Stimulated activated CD8-positive, alpha-beta memory T cell treated with anti-CD3 and anti-CD28 coated beads, Interleukin-15, amount 100 ng/mL, for 48 hours (primary cell): ENCODE measurements around the gene PRR14L.
A peak's percentile ranks its signal among the peaks of the same experiment; 100 is the strongest.
"Not testable (repeated sequence)": the region's sequence is repeated elsewhere in the genome, so short reads cannot be mapped to it uniquely, and the experiment has no call there.

Experiments
- DNase-seq, 2 donors: peaks; one replicate each; pipeline ENCODE4 v3.0.0-alpha.2; 2020; ENCODE audit warnings: low read depth in 2 of 2

PRR14L gene

GRCh38 chr22:31681349-31682345, 68.3 kb downstream of the PRR14L start:
- DNase-seq: no peak

GRCh38 chr22:31680861-31681341, 69.0 kb downstream of the PRR14L start:
- no peak for DNase-seq

- DNase-seq: no peak
These were observed 71.2 kb downstream of the PRR14L start for GRCh38 chr22:31678748-31679147.

GRCh38 chr22:31676700-31677099, 73.2 kb downstream of the PRR14L start:
- peak; percentile 88 to 91 for DNase-seq

GRCh38 chr22:31674219-31674618, 75.7 kb downstream of the PRR14L start:
- not testable (repeated sequence) for DNase-seq

GRCh38 chr22:31668849-31669248, 81.1 kb downstream of the PRR14L start:
- not testable (repeated sequence) for DNase-seq

GRCh38 chr22:31662668-31663037, 87.3 kb downstream of the PRR14L start:
- no peak for DNase-seq

GRCh38 chr22:31661851-31662667, 87.9 kb downstream of the PRR14L start, which contains the start of gene PISD:
PISD (minus strand) TSS chr22:31662215; CDS start chr22:31662208, 7 bp downstream.
- DNase-seq: peak; percentile 92 to 93

GRCh38 chr22:31660860-31661341, 89.0 kb downstream of the PRR14L start:
- peak in 1 of 2 donors; percentile 63 for DNase-seq

GRCh38 chr22:31659246-31659645, 90.7 kb downstream of the PRR14L start:
- DNase-seq: no peak

- DNase-seq: no peak
These were observed 95.5 kb downstream of the PRR14L start for GRCh38 chr22:31654408-31654807.

- no peak for DNase-seq
These were observed 96.0 kb downstream of the PRR14L start for GRCh38 chr22:31653944-31654343.

GRCh38 chr22:31652911-31653684, 96.8 kb downstream of the PRR14L start:
- DNase-seq: no peak

GRCh38 chr22:31652088-31652487, 97.8 kb downstream of the PRR14L start:
- no peak for DNase-seq

GRCh38 chr22:31651664-31652063, 98.3 kb downstream of the PRR14L start:
- DNase-seq: no peak

GRCh38 chr22:31650391-31650790, 99.5 kb downstream of the PRR14L start:
- DNase-seq: no peak

- no peak for DNase-seq
These were observed 102.2 kb downstream of the PRR14L start for GRCh38 chr22:31647523-31648320.

GRCh38 chr22:31647066-31647465, 102.9 kb downstream of the PRR14L start:
- no peak for DNase-seq

GRCh38 chr22:31646186-31647019, 103.5 kb downstream of the PRR14L start:
- no peak for DNase-seq
